HG03095 (cell line): Measurements from ENCODE around the gene TRPT1.
A peak's percentile ranks its signal among the peaks of the same experiment; 100 is the strongest.

ENCODE experiments used
- ATAC-seq: cut with Tn5 transposase; IDR thresholded peaks from one replicate; pipeline ENCODE4 v1.9.1; 2021; ENCODE audit warnings: moderate library complexity; ENCODE audit not compliant: unreplicated experiment

The TRPT1 gene

GRCh38 chr11:64210301-64211020 lies 15.5 kb downstream of the TRPT1 start:
- ATAC-seq, result no peak

- ATAC-seq, result no peak
Observed at GRCh38 chr11:64209563-64209843, 16.5 kb downstream of the TRPT1 start.

DNA sequence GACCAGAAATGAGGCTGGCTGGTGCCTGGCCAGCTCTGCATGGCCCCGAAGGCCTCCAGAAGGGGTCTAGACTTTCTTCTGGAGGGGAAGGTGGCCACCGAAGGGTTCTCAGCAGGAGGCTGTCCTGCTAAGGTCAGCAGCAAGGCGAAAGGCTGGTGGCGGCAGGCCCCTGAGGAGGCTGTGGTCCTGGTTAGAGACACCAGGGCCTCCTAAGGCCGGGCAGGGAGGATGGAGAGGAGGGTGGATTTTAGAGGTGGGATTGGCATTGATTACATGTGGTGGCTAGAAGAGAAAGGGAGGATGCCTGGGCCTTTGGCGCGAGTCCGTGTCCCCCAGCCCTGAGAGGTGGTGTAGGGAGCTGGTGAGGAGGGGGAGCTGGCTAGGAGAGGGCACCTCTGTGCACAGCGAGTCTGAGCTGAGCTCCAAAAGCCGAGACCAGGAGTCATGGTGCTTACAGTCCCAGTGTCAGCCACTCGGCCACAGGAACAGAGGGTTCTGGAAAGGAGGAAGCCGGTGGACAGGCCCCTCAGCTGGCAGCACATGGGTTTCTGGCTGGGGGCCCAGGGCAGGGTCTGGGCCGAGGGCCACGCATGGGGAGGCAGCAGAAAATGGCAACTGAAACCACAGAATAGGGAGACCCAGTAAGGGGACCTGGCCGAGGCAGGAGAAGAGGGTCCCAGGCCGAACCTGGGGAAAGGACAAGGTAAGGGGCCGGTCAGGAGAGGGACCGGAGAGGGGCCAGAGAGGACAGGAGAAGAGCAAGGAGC lies 17.0 kb downstream of the TRPT1 start:
- ATAC-seq, result no peak

- no peak for ATAC-seq
Observed at GRCh38 chr11:64208086-64208795, 17.7 kb downstream of the TRPT1 start.

GRCh38 chr11:64207256-64208085 lies 18.5 kb downstream of the TRPT1 start:
- peak; percentile 62 for ATAC-seq

- ATAC-seq, result no peak
Observed at GRCh38 chr11:64206457-64207255, 19.3 kb downstream of the TRPT1 start, which contains the start of gene FERMT3. Gene FERMT3, plus strand, starts transcription at chr11:64206721. Its CDS starts 644 bp downstream, at chr11:64207365.

- no peak for ATAC-seq
Observed at GRCh38 chr11:64204464-64204989, 21.5 kb downstream of the TRPT1 start.

DNA sequence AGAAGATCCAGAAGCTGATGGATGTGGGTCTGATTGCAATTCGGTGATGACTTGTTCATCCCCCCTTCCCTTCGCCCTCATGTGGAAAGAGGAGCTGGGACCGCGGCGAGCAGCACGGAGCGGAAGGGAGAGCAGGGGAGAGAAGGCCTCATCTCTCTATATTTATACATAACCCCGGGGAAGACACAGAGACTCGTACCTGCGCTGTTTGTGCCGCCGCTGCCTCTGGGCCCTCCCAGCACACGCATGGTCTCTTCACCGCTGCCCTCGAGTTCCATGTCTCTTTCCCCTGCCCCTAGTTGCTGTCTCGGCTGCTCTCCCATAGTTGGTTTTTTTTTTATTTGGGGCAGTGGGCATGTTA lies 21.9 kb downstream of the TRPT1 start:
- no peak for ATAC-seq

- ATAC-seq, result no peak
Observed at GRCh38 chr11:64203421-64204079, 22.4 kb downstream of the TRPT1 start.

DNA sequence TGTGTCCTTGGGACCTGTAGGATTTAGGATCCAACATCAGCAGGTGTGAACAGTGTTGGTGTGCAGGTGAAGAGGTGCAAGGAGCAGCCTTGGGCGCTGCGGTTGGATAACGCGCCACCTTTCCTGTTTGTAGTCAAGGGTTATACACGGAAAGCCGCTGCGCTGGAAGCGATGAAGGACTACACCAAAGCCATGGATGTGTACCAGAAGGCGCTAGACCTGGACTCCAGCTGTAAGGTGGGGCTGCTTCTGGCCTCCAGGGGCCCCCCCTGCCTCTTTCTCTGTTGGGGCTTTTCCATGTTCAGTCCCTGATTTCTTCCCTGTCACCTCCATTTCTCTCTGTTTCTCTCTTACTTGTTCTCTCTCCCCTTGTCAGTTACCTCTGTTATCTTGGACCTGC lies 23.0 kb downstream of the TRPT1 start:
- ATAC-seq, result no peak

GRCh38 chr11:64201543-64201942 lies 24.4 kb downstream of the TRPT1 start:
- ATAC-seq, result no peak

GRCh38 chr11:64198511-64198910 lies 27.5 kb downstream of the TRPT1 start:
- no peak for ATAC-seq

GRCh38 chr11:64196626-64197025 lies 29.4 kb downstream of the TRPT1 start:
- ATAC-seq, result no peak

DNA sequence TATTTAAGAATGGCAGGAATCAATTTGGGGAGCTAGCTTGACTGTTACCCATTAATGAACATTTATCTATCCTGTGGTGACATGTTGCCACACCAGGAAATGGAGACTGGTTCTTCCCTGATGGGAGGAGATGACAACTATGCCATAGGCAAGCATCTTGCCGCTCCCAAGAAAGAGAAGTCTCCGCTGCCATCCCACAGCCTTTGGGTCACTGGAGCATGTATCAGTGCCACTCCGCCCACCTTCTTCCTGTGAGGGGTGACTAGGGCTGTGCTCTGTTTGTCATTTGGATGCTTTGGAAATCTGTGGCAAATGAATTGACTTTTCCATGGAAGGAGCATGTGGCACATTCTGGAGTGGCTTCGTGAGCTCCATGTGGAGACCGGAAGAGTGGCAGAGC lies 33.6 kb downstream of the TRPT1 start:
- no peak for ATAC-seq

DNA sequence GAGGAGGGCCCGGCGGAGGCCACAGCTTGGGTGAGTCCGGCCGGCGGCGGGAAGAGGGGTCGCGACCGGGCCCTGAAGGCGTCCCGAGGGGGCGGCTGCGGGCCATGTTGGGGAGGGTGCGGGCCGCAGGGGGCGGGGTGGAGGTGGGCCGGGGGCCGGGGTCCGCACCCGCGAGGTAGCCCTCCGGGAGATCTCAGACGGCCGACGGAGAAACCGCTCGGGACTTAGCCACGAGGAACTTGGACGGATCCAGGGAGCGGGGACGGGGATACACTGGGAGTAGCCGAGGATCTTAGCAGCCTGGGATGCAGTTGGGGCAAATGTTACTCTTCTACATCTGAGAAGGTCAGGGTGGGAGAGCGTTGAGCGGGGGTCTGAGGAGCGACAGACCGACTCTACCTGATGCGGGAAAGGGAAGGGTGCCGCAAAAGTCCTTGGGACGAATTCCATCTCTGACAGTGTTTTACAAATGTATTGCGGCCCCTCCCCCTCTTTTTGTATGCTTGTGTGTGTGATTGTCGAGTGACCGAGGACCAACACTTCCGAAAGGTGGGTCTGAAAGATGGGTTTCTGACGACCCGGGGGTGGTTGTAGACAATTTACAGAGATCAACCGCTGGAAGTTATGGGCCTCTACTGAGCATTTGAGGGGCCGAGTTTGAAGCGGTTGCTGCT lies 39.4 kb downstream of the TRPT1 start:
- ATAC-seq, result no peak

GRCh38 chr11:64185693-64186491 lies 40.1 kb downstream of the TRPT1 start, which contains the start of gene STIP1:
Gene STIP1, plus strand, starts transcription at chr11:64186171. Its CDS starts 91 bp downstream, at chr11:64186262.
- peak; percentile 72 for ATAC-seq

DNA sequence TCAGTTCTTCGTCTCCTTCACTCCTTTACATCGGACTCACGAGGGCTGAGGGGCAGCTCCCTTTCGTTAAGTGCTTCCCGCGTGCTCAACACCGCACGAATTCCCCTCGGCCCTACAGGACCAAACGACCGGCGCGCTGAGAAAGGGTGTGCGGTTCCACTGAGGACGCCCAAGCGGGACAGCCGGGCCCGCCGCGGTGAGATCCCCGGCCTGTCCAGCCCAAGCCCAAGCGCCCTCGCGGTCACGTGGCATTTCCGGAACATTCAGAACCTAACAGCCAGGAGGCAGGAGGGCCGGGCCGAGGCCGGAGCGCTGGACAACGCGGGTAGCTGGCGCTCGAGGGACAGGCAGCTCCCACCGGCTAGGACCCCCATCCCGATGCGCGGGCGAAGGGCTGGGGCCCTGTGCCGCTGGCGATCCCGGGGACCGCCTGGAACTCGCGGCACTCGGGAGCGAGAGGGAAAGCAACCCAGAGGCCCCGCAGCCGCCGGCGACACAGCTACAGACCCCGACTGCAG lies 40.8 kb downstream of the TRPT1 start:
- ATAC-seq, result peak; percentile 10

GRCh38 chr11:64183890-64184289 lies 42.1 kb downstream of the TRPT1 start:
- ATAC-seq, result no peak
